OCI-LY7 (cell line): ENCODE data around the gene OR10C1. TPM values are rescaled to one million over a fixed set of nuclear protein-coding genes. Genes with fewer than 3 reads are reported as not detected.

Experiments
- BruUV-seq: library from RNA; stranded (reverse); fragments of 400-500 nt; replicated peaks from 2 replicates; lab custom pipeline; 2021; lab: Mats Ljungman, UMichigan
- CTCF ChIA-PET: fragments of 300-600 bp; sonication (Branson Sonifier 250); formaldehyde crosslinking; loops from one replicate; lab custom pipeline; 2022; ENCODE audit warnings: antibody characterized with exemption; ENCODE audit not compliant: unreplicated experiment; lab: Charles Lee
- POLR2A ChIA-PET: fragments of 300-600 bp; sonication (Branson Sonifier 250); formaldehyde crosslinking; loops from one replicate; lab custom pipeline; 2022; ENCODE audit warnings: antibody characterized with exemption; lab: Charles Lee
- DNase-seq: peaks from one replicate; pipeline ENCODE4 v3.0.0-alpha.2; 2015; ENCODE audit warnings: low spot score
- H2AFZ ChIP-seq: fragments of 200-600 bp; sonication (generic), shearing (Covaris generic); 2 replicates; pipeline ENCODE4 v1.6.1; 2014; ENCODE audit warnings: mild to moderate bottlenecking, antibody characterized with exemption, low read length, moderate library complexity
- H3K27ac ChIP-seq: fragments of 200-600 bp; sonication (generic); 2 replicates; pipeline ENCODE4 v1.5.1; 2014; ENCODE audit warnings: mixed run types, low read depth, mild to moderate bottlenecking, moderate library complexity, low read length, inconsistent platforms; ENCODE audit not compliant: poor library complexity, severe bottlenecking
- H3K36me3 ChIP-seq: fragments of 200-600 bp; sonication (generic); 2 replicates; pipeline ENCODE4 v1.6.1; 2014; ENCODE audit warnings: mild to moderate bottlenecking, antibody characterized with exemption, low read length, moderate library complexity, mixed read lengths; ENCODE audit not compliant: insufficient read depth
- H3K4me1 ChIP-seq: fragments of 200-600 bp; sonication (generic); 2 replicates; pipeline ENCODE4 v1.5.1; 2014; ENCODE audit warnings: mild to moderate bottlenecking, low read length; ENCODE audit not compliant: insufficient read depth, poor library complexity, severe bottlenecking
- H3K4me2 ChIP-seq: fragments of 200-600 bp; sonication (generic); 2 replicates; pipeline ENCODE4 v1.6.1; 2014; ENCODE audit warnings: mild to moderate bottlenecking, low read length
- H3K4me3 ChIP-seq: fragments of 200-600 bp; sonication (generic); 2 replicates; pipeline ENCODE4 v1.5.1; 2014; ENCODE audit warnings: mild to moderate bottlenecking, low read depth, low read length; ENCODE audit not compliant: poor library complexity, severe bottlenecking
- H3K79me2 ChIP-seq: fragments of 200-600 bp; sonication (generic); 2 replicates; pipeline ENCODE4 v1.6.1; 2016; ENCODE audit warnings: low read depth, mild to moderate bottlenecking, low read length, moderate library complexity, mixed read lengths; ENCODE audit not compliant: insufficient read depth
- H3K9me2 ChIP-seq: fragments of 200-600 bp; sonication (generic); 2 replicates; pipeline ENCODE4 v1.6.1; 2016; ENCODE audit warnings: mild to moderate bottlenecking, low read length, mixed read lengths; ENCODE audit not compliant: insufficient read depth
- H3K9me3 ChIP-seq: fragments of 200-600 bp; sonication (generic); 2 replicates; pipeline ENCODE4 v1.6.1; 2014; ENCODE audit warnings: mild to moderate bottlenecking, mixed run types, low read length, mixed read lengths
- H4K20me1 ChIP-seq: fragments of 200-600 bp; sonication (generic); 2 replicates; pipeline ENCODE4 v1.6.1; 2014; ENCODE audit warnings: mild to moderate bottlenecking, antibody characterized with exemption, low read length, moderate library complexity, mixed read lengths; ENCODE audit not compliant: insufficient read depth
- CTCF ChIP-seq: fragments of 200-600 bp; sonication (generic); conservative IDR thresholded peaks from 2 replicates; pipeline ENCODE4 v1.5.1; 2014; ENCODE audit warnings: mild to moderate bottlenecking, antibody characterized with exemption, low read length, moderate library complexity, mixed read lengths
- EZH2phosphoT487 ChIP-seq: fragments of 200-600 bp; sonication (generic); IDR thresholded peaks from 2 replicates; pipeline ENCODE4 v1.6.1; 2018; ENCODE audit warnings: low read depth, borderline replicate concordance, mild to moderate bottlenecking, mixed run types, antibody characterized with exemption, low read length, moderate library complexity, mixed read lengths
- intact Hi-C: fragments of 100-400 bp; cut with micrococcal nuclease; formaldehyde crosslinking; loops from one replicate; pipeline ENCODE4 v1.10.0; 2022; ENCODE audit not compliant: unreplicated experiment
- total RNA-seq, 2 experiments: library from RNA; depleted of rRNA in 1 of 2; stranded (reverse); fragments of >200 nt in 1 of 2; shearing (Covaris generic) in 1 of 2; gene quantifications; 2 replicates each; pipeline ENCODE4 v1.2.3, GENCODE V29; 2014 to 2022

Gene OR10C1
- total RNA-seq, 2 experiments from 2014 or later: not detected

- H3K9me2 ChIP-seq: no peaks in the 10 kb centered on the region
- no peak for DNase-seq
- intact Hi-C loops: no loop called here
- no peak overlapping the region for H3K4me2 ChIP-seq
- CTCF ChIA-PET: no interaction called here
- H3K27ac ChIP-seq: no peak overlapping the region
- H3K4me3 ChIP-seq: no peak overlapping the region
- no peaks in the 10 kb centered on the region for H3K36me3 ChIP-seq
- no peaks in the 10 kb centered on the region for H3K4me1 ChIP-seq
- H3K9me3 ChIP-seq: no peaks in the 10 kb centered on the region
- no peak for TF ChIP-seq CTCF
- no peak for TF ChIP-seq EZH2phosphoT487
- no peak overlapping the region for H2AFZ ChIP-seq
- no TSS peak for BruUV-seq
- no peaks in the 10 kb centered on the region for H3K79me2 ChIP-seq
- POLR2A ChIA-PET: no interaction called here
- no peaks in the 10 kb centered on the region for H4K20me1 ChIP-seq
These were observed 26.7 kb downstream of the OR10C1 start for GRCh38 chr6:29465801-29466200.

GRCh38 chr6:29466241-29466640, 27.1 kb downstream of the OR10C1 start:
- POLR2A ChIA-PET: no interaction called here
- intact Hi-C loops: no loop called here
- no peaks in the 10 kb centered on the region for H3K4me1 ChIP-seq
- H3K4me2 ChIP-seq: no peak overlapping the region
- H3K36me3 ChIP-seq: no peaks in the 10 kb centered on the region
- no peak overlapping the region for H3K4me3 ChIP-seq
- TF ChIP-seq CTCF (no peak), EZH2phosphoT487 (no peak)
- H3K9me2 ChIP-seq: no peaks in the 10 kb centered on the region
- H3K9me3 ChIP-seq: no peaks in the 10 kb centered on the region
- no peak overlapping the region for H3K27ac ChIP-seq
- no peak overlapping the region for H2AFZ ChIP-seq
- H3K79me2 ChIP-seq: no peaks in the 10 kb centered on the region
- CTCF ChIA-PET: no interaction called here
- H4K20me1 ChIP-seq: no peaks in the 10 kb centered on the region
- no TSS peak for BruUV-seq
- no peak for DNase-seq

GRCh38 chr6:29474996-29475395, 35.9 kb downstream of the OR10C1 start:
- H3K27ac ChIP-seq: no peak overlapping the region
- no peaks in the 10 kb centered on the region for H3K36me3 ChIP-seq
- no peaks in the 10 kb centered on the region for H3K4me1 ChIP-seq
- BruUV-seq: no TSS peak
- H3K9me2 ChIP-seq: no peaks in the 10 kb centered on the region
- no peaks in the 10 kb centered on the region for H3K79me2 ChIP-seq
- no peak overlapping the region for H2AFZ ChIP-seq
- POLR2A ChIA-PET: interaction anchor here (0.6 kb wide), 1 partner anchor 1175 kb away, joined by 3 read pairs; no protein-coding TSS in a partner anchor
- H3K4me3 ChIP-seq: no peak overlapping the region
- intact Hi-C loops: no loop called here
- no peaks in the 10 kb centered on the region for H4K20me1 ChIP-seq
- no peaks in the 10 kb centered on the region for H3K9me3 ChIP-seq
- no peak overlapping the region for H3K4me2 ChIP-seq
- no peak for DNase-seq
- CTCF ChIA-PET: no interaction called here
- TF ChIP-seq EZH2phosphoT487: no peak
- no peak for TF ChIP-seq CTCF
